ENCODE results near the gene BIN1.

BIN1 gene

GRCh38 chr2:127088706-127089105 is 18.2 kb downstream of the BIN1 start:
- no peak for DNase-seq

DNA sequence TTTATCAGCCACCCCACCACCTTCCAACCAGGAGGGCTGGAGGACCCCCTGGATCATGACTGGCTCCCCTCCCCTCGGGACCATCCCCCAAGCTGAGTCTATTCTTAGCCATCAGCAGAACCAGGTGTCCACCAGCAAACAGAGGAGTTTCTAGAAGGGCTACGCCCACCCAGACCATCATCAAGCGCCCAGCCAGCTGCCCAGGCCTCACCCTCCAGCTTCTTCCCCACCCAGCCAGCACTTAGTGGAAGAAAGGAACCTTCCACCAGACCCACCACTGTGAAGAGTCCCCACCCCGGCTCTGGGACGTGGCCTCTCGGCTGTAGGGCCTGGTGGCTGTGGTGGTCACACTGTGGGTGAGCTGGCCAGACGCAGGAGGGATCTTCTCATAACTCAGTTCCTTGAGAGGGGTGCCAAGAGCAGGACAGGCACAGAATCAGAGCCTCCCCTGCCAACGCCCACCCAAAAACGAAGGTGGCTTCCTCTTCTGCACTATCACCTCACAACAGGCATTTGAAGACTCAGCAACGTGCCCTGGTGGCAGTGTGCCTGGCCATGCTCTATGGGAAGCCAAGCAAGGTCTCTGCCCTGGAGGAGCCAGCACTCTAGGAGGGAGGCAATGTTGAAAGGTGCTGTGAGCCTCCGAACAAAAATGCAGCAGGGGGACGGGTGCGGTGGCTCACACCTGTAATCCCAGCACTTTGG is 19.0 kb downstream of the BIN1 start:
- no peak for DNase-seq

DNA sequence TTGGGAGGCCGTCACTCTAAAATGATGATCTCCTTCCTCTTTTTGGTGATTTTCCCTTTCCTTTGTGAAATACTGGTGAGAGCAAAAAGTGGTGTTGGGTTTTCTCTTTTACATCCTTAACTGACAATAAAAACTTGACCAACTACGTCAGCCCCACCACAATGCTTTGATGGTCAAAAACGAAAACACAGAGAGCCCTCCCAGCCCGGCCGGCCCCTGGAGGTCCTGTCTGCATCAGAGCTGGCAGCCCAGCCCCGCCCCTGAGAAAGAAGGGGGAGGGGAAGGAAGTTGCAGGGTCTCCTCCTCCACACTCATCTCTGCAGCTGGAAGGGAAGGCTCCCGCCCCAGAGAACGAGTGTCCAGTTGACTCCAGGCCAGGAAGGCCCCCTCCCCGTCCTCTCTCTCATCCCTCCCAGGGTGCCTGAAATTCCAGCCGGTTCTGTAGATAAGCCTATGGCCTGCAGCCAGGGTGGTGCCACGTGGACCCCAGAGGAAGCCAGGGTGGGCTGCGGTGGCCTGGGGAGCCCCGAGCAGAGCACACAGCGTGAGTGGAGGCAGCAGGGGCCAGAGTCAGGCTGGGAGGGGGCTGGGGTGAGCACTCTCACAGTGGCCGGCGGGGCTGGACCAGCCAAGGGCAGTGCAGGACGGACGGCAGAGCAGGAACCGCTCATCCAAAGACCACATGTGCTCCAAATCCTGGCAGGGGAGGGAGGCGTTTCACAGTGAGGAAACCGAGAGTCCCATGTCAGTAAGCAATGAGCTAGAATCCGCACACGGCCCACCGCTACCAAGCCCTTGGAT is 19.8 kb downstream of the BIN1 start:
- no peak for DNase-seq

- no peak for DNase-seq
These were observed 21.7 kb downstream of the BIN1 start for GRCh38 chr2:127085317-127085681.

- peak; percentile 62 for DNase-seq
These were observed 22.2 kb downstream of the BIN1 start for GRCh38 chr2:127084611-127085316.

- DNase-seq, result no peak
These were observed 23.0 kb downstream of the BIN1 start for GRCh38 chr2:127083819-127084503.

DNA sequence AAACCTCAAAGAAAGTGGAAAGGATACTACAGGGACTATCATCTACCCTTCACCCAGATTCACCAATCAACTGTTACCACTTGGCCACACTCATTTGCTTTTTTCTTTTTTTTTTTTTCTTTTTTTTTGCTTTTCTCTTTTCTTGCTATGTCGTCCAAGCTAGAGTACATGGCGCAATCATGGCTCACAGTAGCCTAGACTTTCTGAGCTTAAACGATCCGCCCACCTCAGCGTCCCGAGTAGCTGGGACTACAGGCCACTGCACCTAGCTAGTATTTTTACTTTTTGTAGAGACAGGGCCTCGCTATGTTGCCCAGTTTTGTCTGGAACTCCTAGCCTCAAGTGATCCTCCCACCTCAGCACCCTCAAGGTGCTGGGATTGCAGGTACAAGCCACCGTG is 24.0 kb downstream of the BIN1 start:
- DNase-seq, result no peak

DNA sequence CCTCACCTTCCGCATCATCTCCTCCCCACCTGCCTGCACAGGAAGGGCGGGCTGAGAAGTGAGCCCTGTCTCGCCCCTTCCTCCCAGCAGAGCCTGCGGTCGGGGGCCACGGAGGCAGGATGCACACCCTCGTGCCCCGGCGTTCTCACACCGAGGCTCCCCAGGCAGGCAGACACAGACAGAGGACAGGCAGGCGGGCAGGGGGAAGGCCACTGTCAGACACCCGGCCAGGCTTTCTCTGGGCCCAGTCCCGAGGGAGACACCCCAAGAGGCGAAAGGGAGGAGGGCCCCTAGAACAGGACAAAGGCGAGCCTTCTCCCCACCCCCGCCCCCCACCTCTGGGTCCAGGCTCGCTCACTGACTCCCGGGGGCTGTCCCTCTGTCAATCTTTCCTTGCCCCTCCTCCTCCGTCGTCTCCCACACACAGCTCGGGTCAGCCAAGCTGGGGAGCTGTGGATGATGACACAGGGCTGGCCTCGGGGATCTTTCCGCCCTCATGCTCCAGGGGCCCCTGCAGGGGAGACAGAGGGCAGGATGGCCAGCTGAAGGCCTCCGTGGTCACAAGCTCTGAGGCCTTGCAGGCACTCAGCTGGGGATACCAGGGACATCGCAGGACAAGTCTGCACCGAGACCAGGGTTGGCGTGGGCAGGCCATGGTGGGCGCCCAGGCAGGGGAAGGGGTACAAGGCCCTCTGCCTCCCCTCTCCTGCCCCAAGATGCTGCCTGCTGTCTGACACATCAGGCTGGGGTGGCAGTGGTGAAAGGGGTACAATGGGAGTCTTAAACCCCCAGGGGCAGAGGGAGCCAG is 24.9 kb downstream of the BIN1 start:
- DNase-seq, result peak; percentile 83

GRCh38 chr2:127080938-127081755 is 25.8 kb downstream of the BIN1 start:
- peak; percentile 62 for DNase-seq

DNA sequence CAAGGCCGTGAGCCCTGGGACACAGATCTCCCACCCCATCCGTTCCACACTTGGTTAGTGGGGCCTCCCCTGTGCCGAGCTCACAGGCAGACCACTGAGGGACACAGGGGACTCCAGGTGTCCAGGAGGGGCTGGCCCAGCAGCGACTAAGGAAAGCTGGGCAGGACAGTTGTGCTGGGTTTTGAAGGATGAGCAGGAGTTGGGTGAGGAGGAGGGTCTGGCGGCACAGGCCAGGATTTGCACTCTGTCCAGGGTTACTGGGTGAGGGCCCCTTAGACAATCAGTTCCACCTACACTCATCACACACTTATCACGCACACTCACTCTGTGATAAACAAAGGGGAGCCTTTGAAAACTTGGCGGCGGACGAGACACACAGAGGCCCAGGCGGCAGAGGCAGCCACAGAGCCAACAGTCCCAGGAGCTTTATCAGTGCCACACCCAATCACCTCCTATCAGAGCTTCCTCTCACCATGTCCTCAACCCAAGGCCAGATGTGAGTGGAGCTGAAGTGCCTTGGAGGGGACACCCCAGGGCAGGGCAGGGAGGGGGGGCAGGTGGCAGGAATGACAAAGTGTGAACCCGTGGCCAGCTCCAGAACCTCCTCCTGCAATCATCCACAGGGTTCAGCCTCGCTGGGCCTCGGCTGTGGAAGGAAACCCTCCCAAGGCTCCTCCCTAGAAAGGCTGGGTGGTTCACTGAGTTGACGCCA is 26.6 kb downstream of the BIN1 start:
- DNase-seq, result peak; percentile 75

- no peak for DNase-seq
These were observed 27.5 kb downstream of the BIN1 start for GRCh38 chr2:127079358-127079920.

GRCh38 chr2:127078666-127079270 is 28.2 kb downstream of the BIN1 start:
- no peak for DNase-seq

DNA sequence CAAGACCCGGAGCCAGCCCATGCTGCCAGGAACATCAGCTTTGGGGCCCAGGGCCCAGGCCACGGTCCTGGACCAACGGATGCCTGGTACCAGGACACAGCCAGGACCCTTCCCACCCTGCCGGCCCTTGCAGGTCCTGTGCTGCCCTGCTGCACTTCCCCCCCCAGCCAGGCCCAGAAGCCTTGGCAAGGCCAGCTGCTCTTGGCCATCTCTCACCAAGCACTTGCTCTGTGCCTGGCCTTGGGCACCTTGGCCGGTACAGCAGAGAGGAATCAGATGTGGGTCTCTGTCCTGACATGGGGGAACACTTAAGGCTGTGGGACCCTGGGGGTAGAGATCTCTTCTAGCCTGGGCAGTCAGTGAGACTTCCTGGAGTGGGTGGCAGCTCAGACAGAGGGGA is 28.9 kb downstream of the BIN1 start:
- no peak for DNase-seq

DNA sequence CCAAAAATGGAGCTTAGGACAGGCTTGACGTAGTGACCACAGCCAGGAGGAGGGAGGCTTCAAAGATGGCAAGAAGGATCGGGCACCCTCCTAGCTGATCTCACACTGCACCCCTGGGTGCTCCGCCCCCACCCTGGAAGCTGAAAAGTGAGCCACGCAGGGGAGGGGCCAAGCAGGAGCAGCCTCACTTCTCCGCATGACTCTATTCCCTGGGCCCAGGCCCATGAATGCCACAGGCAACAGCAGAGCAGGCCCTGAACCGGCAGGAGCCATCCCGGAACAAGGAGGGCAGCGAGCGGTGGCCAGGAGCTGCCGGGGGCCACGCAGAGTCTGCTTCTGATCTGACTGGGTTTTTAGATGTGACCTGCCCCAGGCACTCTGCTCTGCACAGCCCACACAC is 30.0 kb downstream of the BIN1 start:
- no peak for DNase-seq

GRCh38 chr2:127076290-127076689 is 30.7 kb downstream of the BIN1 start:
- DNase-seq, result no peak

DNA sequence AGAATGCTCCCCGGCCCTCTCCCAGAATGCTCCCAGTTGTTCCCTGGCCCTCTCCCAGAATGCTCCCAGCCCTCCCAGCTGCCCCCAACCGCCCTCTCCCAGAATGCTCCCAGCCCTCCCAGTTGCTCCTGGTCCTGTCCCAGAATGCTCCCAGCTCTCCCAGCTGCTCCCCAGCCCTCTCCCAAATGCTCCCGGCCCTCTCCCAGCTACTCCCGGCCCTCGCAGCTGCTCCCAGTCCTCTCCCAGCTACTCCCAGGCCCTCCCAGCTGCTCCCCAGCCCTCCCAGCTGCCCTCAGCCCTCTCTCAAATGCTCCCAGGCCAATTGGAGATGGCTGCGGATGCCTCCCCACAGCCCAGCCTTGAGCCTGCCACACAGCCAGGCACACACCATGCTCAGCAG is 31.1 kb downstream of the BIN1 start:
- no peak for DNase-seq

DNA sequence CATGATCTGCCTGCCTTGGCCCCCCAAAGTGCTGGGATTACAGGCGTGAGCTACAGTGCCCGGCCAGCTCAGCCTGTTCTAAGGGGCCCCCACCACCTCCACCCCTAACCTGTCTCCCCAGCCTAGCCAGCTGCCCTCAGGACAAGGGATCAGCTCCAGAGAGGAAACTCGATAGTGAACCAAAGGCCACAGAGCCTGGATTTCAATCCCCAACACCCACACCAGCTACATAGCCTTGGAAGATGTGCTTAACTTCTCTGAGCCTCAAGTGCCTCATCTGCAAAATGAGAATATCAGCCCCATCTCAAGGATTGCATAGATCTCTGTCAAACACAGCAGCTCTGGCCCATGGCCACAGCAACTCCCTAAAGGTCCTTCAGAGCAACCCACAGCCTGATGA is 32.0 kb downstream of the BIN1 start:
- DNase-seq, result no peak

DNA sequence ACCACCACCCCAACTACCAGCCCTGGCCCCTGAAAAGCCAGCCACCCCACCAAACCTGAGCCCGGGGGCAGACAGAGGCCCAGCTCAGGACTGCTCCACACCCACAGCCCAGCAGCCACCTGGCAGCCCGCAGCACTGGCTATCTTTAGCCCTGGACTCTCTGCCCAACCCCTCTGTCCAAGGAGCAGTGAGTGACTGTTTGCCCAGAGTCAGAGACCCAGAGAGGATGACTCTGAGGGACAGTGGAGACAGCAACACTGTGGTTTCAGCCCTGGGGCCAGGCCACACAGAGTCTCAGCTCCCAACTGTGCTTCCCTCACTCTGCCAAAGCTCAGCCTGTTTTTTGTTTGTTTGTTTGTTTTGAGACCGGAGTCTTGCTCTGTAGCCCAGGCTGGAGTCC is 32.6 kb downstream of the BIN1 start:
- no peak for DNase-seq

- DNase-seq, result no peak
These were observed 34.0 kb downstream of the BIN1 start for GRCh38 chr2:127072970-127073369.

- DNase-seq, result no peak
These were observed 34.6 kb downstream of the BIN1 start for GRCh38 chr2:127072396-127072795.
